COR-L47 (cell line): ENCODE results near the gene KLHL26.
"Not testable (repeated sequence)": the region's sequence is repeated elsewhere in the genome, so short reads cannot be mapped to it uniquely, and the experiment has no call there.

Experiments used
- DNase-seq: peaks from one replicate; lab custom pipeline; 2025; lab: John Stamatoyannopoulos, UW

Gene KLHL26

DNA sequence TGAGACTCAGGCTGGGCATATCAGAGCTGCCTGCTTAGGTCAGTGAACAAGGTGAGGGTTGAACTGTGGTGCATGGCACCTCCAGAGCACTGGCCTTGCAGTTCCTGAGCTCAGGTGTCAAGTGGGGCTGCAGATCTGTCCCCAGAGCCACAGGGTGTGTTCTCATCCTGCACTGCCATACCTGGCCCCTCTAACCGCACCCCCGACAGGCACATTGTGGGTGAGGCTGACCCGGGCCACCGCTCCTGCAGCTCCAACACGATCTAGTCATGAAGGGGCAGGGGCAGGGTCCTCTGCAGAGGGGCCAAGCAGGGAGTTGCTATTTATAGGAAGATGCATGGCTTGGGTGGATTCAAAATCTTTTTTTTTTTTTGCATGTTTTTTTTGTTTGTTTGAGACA is 30.0 kb downstream of the KLHL26 start:
- no peak for DNase-seq

DNA sequence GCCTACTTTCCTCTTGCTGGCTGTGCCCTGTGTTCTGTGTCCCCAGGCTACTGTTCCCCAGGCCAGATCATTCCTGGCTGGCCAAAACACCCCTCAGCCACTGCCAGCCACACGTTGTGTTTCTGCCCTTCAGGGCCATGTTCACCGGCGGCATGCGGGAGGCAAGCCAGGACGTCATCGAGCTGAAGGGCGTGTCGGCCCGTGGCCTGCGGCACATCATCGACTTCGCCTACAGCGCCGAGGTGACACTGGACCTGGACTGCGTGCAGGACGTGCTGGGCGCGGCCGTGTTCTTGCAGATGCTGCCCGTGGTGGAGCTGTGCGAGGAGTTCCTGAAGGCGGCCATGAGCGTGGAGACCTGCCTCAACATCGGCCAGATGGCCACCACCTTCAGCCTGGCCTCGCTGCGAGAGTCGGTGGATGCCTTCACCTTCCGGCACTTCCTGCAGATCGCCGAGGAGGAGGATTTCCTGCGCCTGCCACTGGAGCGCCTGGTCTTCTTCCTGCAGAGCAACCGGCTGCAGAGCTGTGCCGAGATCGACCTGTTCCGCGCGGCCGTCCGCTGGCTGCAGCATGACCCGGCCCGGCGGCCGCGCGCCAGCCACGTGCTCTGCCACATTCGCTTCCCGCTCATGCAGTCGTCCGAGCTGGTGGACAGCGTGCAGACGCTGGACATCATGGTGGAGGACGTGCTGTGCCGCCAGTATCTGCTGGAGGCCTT is 30.9 kb downstream of the KLHL26 start:
- DNase-seq = no peak

- no peak for DNase-seq
Observed at GRCh38 chr19:18668252-18668631, 31.4 kb downstream of the KLHL26 start.

DNA sequence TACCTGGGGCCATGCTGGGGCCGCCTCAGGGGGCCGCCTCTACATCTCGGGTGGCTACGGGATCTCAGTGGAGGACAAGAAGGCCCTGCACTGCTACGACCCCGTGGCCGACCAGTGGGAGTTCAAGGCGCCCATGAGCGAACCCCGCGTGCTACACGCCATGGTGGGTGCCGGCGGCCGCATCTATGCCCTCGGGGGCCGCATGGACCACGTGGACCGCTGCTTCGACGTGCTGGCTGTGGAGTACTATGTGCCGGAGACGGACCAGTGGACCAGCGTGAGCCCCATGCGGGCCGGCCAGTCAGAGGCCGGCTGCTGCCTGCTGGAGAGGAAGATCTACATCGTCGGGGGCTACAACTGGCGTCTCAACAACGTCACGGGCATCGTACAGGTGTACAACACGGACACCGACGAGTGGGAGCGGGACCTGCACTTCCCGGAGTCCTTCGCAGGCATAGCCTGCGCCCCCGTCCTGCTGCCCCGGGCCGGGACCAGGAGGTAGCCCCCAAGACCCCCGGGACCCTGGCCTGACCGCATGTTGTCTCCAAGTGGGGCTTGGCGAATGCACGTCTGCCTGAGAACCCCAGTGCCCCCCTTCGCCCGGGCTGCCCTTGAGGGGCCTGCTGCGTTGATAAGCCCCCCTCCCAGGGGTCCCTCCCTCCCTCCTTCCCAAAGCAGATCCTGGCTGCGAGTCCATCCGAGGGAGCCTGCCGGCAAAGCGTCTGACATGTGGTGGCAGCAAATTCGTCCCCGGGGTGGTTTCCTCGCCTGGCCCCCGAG is 32.1 kb downstream of the KLHL26 start:
- DNase-seq = no peak

- DNase-seq = no peak
Observed at GRCh38 chr19:18669524-18669817, 32.6 kb downstream of the KLHL26 start.

GRCh38 chr19:18669883-18670282 is 33.1 kb downstream of the KLHL26 start:
- DNase-seq = no peak

DNA sequence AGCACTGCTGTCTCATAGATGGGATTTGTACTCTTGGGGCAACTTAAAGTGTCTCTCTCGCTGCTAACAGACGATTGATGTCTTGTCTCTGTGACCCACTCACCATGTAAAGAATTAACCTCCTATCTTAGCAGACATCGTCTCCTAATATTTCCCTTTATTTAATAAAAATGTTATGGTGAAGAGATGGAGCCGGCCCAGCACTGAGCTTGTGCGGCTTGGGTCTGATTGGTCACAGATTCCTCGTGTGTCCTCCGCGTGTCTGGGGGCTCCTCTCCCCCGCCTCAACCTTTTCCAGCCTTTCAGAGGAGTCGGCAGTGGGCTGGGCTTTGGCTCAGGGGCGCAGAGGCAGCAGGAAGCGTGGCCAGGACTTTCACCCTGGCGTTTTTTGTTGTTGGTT is 33.5 kb downstream of the KLHL26 start:
- DNase-seq = no peak

DNA sequence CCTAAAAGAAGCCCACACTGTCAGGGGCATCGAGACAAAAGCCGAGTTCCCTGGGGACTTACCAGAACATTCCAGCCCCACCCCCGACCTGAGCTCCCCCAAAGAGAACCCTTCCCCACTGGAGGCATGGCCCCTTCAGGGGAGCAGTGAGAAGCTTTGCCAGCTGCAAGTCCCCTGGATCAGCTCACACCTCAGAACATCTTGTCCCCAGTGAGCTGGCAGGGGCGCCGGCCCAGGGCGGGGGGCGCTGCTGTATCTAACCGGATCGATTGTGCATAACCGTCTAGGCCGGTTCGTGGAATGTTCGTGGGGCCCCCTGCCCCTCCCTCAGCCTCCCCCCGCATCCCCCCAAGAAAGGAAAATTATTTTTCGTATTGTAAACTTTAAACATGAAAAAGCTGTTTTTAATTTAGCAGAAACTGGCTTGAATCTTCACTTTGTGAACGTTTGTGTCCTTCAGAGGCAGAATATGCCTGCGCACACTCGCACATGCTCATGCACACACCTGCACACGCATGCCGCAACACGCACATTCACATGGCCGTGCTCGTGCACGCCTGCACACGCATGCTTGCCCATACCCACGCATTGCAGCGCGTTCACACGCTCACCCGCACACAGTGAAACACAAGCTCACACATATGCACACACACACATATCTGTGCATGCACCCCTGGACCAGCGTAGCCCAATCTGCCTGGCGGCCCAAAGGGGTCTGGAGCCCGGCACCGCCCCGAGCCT is 34.6 kb downstream of the KLHL26 start:
- no peak for DNase-seq

GRCh38 chr19:18672044-18672451 is 35.2 kb downstream of the KLHL26 start:
- no peak for DNase-seq

GRCh38 chr19:18672606-18673337 is 35.9 kb downstream of the KLHL26 start:
- no peak for DNase-seq

- no peak for DNase-seq
Observed at GRCh38 chr19:18674616-18675015, 37.8 kb downstream of the KLHL26 start.

DNA sequence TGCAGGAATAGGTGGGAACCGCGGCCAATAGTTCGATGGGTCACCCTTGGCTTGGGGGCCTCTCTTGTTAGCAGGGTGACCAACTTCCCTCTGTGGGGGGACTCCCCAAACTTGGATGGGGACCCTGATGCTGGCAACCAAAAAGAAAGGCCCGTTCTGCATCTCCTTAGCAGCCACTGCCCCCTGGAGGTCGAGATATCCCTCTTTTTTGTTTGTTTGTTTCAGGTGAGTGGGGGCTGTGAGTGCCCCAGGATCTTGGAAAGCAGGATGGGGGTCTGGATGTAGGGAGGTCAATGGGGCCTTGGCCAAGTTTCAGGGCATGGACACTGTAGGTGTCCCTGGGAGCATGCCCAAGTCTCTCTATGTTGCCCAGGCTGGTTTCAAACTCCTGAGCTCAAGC is 39.0 kb downstream of the KLHL26 start:
- no peak for DNase-seq

DNA sequence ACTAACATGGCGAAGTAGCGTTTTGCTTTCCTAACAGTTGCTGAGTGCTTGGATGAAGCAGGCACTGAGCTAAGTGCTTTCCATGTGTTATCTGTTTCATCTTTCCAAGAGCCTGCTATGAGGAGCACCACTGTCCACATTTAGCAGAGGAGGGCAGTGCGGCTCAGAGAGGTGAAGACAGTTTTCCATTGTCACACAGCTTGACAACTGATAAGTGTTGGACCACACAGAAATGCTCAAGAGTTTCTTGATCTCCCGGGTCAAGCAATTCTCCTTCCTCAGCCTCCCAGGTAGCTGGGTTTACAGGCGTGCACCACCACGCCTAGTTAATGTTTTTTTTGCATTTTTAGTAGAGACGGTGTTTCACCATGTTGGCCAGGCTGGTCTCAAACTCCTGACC is 39.9 kb downstream of the KLHL26 start:
- DNase-seq = no peak

GRCh38 chr19:18677156-18677555 is 40.3 kb downstream of the KLHL26 start:
- no peak for DNase-seq

- DNase-seq = not testable (repeated sequence)
Observed at GRCh38 chr19:18680148-18680547, 43.3 kb downstream of the KLHL26 start.

DNA sequence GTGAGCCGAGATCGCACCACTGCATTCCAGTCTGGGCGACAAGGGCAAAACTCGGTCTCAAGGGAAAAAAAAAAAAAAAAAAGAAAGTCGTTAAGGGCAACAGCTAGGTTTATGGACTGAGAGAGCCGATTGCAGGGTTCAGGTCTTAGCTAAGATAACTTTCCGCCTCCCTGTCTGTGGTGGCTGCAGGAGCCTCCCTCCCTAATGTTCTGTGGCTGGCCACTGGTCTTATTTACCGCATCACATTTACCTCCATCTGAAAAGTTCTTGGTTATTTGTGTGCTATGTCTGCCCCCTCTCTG is 45.9 kb downstream of the KLHL26 start:
- DNase-seq = no peak

DNA sequence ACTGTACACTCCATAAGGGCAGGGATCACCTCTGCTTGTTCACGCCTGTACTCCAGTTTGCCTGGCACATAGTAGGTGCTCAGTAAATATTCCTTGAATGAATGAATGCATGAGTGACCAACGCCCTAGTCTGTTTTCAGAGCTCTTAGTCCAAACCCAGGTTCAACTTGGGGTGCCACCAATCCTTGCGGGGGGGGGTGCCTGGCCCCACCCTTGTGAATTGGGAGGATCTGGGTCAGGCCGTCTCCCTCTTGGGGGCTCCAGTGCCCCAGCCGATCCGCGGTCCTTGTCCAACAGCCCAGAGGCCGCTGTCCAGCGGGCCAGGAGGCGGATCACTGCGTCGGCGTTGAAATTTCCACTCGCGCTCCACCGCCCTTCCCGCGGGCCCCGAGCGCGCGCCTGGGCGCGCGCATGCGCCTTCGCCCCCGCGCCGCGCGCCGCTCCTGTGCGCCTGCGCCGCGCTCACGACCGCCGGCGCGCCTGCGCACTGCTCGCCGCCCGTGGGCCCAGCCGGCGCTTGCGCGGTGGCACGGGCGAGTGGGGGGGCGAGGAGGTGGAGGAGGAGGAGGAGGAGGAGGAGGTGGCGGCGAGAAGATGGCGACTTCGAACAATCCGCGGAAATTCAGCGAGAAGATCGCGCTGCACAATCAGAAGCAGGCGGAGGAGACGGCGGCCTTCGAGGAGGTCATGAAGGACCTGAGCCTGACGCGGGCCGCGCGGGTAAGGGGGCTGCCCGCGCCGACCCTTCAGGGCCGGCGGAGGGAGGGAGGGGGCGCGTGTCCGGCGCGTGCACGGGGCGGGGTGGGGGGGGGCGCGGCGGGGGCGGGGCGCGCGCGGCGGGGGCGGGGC is 46.5 kb downstream of the KLHL26 start, which contains the start of gene CRTC1:
Gene CRTC1 (plus strand): TSS at position 572 of the 849 bp plus-strand sequence. CDS start 23 bp downstream, at position 595.
- peak; percentile 75 for DNase-seq

DNA sequence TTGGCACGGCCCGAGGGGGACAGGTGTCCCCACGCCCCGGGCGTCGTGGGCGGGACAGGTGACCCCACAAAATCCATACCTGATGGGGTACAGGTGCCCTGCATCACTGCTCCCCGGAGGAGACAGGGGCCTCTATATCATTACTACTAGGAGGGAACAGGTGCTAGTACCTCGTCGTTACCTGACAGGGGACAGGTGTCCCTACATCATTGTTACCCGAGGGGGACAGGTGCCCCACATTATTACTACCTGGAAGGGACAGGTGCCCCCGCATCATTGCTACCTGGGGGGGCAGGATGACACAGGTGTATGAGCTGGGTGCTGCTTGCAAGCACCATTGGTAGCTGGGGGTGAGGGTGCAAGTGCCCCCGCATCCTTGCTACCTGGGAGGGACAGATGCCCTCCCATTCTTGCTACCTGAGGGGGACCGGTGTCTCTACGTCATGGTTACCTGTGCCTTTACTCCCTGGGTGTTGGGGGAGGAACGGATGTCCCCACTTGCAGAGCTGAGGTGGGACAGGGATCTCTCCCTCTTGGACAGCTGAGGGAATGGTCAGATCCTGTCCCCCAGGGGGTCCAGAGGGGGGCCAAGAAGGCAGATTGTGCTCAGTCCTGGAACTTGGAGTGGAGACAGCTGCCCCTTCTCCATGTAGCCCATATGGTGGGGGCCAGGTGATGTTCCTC is 47.3 kb downstream of the KLHL26 start:
- DNase-seq = no peak

DNA sequence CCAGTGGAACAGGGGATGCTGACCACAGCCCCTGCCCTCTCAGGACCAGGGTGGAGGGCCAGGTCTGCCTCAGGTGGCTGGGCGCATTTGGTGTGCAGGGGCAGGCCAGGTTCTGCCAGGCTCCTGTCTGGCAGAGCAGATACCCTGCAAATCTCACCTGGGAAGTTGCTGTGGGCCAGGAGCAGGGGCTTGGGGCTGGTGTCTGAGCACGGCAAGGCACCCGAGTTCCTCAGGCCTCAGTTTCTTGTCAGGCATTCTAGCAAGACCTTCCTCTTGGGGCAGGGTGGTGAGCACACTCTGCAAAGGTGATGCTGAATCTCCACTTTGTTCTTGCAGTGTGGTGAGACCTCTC is 47.8 kb downstream of the KLHL26 start:
- DNase-seq = no peak

DNA sequence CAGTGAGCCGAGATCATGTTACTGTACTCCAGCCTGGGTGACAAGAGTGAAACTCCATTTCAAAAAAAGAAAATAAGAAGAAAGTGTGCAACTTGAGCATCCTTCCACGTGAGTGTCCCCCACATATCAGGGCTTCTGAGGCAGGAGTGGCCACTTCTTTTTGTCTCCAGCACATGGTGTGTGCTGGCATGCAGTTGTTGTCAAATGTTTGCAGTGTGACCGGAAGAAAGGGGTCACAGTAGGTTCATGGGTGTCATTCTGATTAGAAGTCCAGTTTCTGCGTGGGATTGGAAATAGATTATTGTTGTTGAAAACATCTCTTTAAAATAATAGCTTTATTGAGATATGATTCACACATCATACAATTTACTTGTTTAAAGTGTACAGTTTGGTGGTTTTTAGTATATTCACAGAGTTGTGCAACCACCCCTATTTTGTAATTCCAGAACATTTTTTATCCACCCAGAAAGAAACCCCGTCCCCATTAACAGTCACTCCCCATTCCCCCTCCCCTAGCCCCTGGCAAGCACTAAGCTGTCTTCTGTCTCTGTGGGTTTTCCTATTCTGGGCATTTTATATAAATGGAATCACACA is 48.9 kb downstream of the KLHL26 start:
- DNase-seq = no peak
